Skin epidermis (tissue), 12 donors: Measurements from ENCODE around the gene IFT80.

Experiments
- H3K27ac ChIP-seq, 21 experiments: fragments of 200-600 bp; sonication (generic) in 11 of 21; one replicate each; pipeline ENCODE4 v1.5.0; 2020; ENCODE audit warnings: mild to moderate bottlenecking in 3 of 21, inconsistent platforms in 2 of 21, moderate library complexity in 2 of 21
- H3K4me3 ChIP-seq, 7 experiments: fragments of 200-600 bp; sonication (generic) in 2 of 7; one replicate each; pipeline ENCODE4 v1.5.0; 2020; ENCODE audit warnings: inconsistent platforms in 2 of 7, mild to moderate bottlenecking in 2 of 7, moderate library complexity in 1 of 7

IFT80 gene

GRCh38 chr3:160402221-160403027 lies 3.4 kb upstream of the IFT80 start:
- peak overlapping the region; percentile 50 to 91 (median 79) for H3K4me3 ChIP-seq
- H3K27ac ChIP-seq = peak overlapping the region in 17 of 21 experiments; percentile 7 to 91 (median 70)

GRCh38 chr3:160401291-160402095 lies 2.5 kb upstream of the IFT80 start:
- H3K27ac ChIP-seq = peak overlapping the region in 18 of 21 experiments; percentile 34 to 91 (median 83)
- peak overlapping the region; percentile 50 to 91 (median 79) for H3K4me3 ChIP-seq

- peak overlapping the region in 20 of 21 experiments; percentile 70 to 91 (median 84) for H3K27ac ChIP-seq
- peak overlapping the region; percentile 50 to 91 (median 79) for H3K4me3 ChIP-seq
Measured at GRCh38 chr3:160400702-160401150, 1.7 kb upstream of the IFT80 start.

GRCh38 chr3:160400030-160400701 lies 1.1 kb upstream of the IFT80 start:
- peak overlapping the region; percentile 50 to 91 (median 79) for H3K4me3 ChIP-seq
- peak overlapping the region; percentile 47 to 91 (median 84) for H3K27ac ChIP-seq

- peak overlapping the region in 20 of 21 experiments; percentile 13 to 91 (median 83) for H3K27ac ChIP-seq
- H3K4me3 ChIP-seq = peak overlapping the region; percentile 50 to 91 (median 79)
Measured at GRCh38 chr3:160398820-160399124, 253 bp downstream of the IFT80 start.

GRCh38 chr3:160395297-160395696 lies 3.7 kb downstream of the IFT80 start:
- no peak overlapping the region for H3K27ac ChIP-seq
- no peak overlapping the region for H3K4me3 ChIP-seq

GRCh38 chr3:160394009-160394392 lies 5.0 kb downstream of the IFT80 start:
- Histone ChIP-seq H3K27ac (peak overlapping the region in 1 of 21 experiments; percentile 1), H3K4me3 (no peak overlapping the region)

- Histone ChIP-seq H3K27ac (no peak overlapping the region), H3K4me3 (no peak overlapping the region)
Measured at GRCh38 chr3:160393346-160394008, 5.5 kb downstream of the IFT80 start.

GRCh38 chr3:160392798-160393197 lies 6.2 kb downstream of the IFT80 start:
- Histone ChIP-seq H3K4me3 (no peak overlapping the region), H3K27ac (no peak overlapping the region)

- Histone ChIP-seq H3K27ac (no peak overlapping the region), H3K4me3 (no peak overlapping the region)
Measured at GRCh38 chr3:160390565-160391138, 8.4 kb downstream of the IFT80 start.

- no peak overlapping the region for H3K4me3 ChIP-seq
- H3K27ac ChIP-seq = no peak overlapping the region
Measured at GRCh38 chr3:160384639-160385318, 14.2 kb downstream of the IFT80 start.

- no peak overlapping the region for H3K27ac ChIP-seq
- no peak overlapping the region for H3K4me3 ChIP-seq
Measured at GRCh38 chr3:160381470-160381869, 17.6 kb downstream of the IFT80 start.

GRCh38 chr3:160379628-160380214 lies 19.3 kb downstream of the IFT80 start:
- Histone ChIP-seq H3K4me3 (no peak overlapping the region), H3K27ac (no peak overlapping the region)

GRCh38 chr3:160378331-160379109 lies 20.5 kb downstream of the IFT80 start:
- no peak overlapping the region for H3K27ac ChIP-seq

GRCh38 chr3:160376681-160377080 lies 22.3 kb downstream of the IFT80 start:
- H3K27ac ChIP-seq = peak overlapping the region in 1 of 21 experiments; percentile 23
- no peak overlapping the region for H3K4me3 ChIP-seq

More at GRCh38 chr3:160378331-160379109, 20.5 kb downstream of the IFT80 start:
- H3K4me3 ChIP-seq = no peak overlapping the region

- H3K27ac ChIP-seq = no peak overlapping the region
- no peak overlapping the region for H3K4me3 ChIP-seq
Measured at GRCh38 chr3:160374925-160375324, 24.1 kb downstream of the IFT80 start.

- no peak overlapping the region for H3K27ac ChIP-seq
Measured at GRCh38 chr3:160374472-160374871, 24.6 kb downstream of the IFT80 start.

GRCh38 chr3:160373655-160374054 lies 25.4 kb downstream of the IFT80 start:
- no peak overlapping the region for H3K27ac ChIP-seq
- no peak overlapping the region for H3K4me3 ChIP-seq

More at GRCh38 chr3:160374472-160374871, 24.6 kb downstream of the IFT80 start:
- no peak overlapping the region for H3K4me3 ChIP-seq
